Measurements from ENCODE around the gene MUCL3.

Gene MUCL3

GRCh38 chr6:30985490-30985889, 44.7 kb downstream of the MUCL3 start:
- no peak for TF ChIP-seq CTCF (IDR thresholded peaks at IDR 0.05)

- no peak for TF ChIP-seq CTCF (IDR thresholded peaks at IDR 0.05)
Measured at GRCh38 chr6:30987304-30987703, 46.5 kb downstream of the MUCL3 start.

GRCh38 chr6:30988209-30988825, 47.5 kb downstream of the MUCL3 start:
- no peak for TF ChIP-seq CTCF (IDR thresholded peaks at IDR 0.05)

GRCh38 chr6:30990422-30991086, 49.8 kb downstream of the MUCL3 start:
- no peak for TF ChIP-seq CTCF (IDR thresholded peaks at IDR 0.05)

GRCh38 chr6:30991891-30992290, 51.1 kb downstream of the MUCL3 start:
- TF ChIP-seq CTCF (IDR thresholded peaks at IDR 0.05): no peak

GRCh38 chr6:30997301-30997700, 56.5 kb downstream of the MUCL3 start:
- no peak for TF ChIP-seq CTCF (IDR thresholded peaks at IDR 0.05)

- no peak for TF ChIP-seq CTCF (IDR thresholded peaks at IDR 0.05)
Measured at GRCh38 chr6:30998785-30999184, 58.0 kb downstream of the MUCL3 start.

Data from LNCAP (cell line).